GM19455 (cell line): ENCODE results near the gene MAB21L1.

ENCODE experiments used
- ATAC-seq: cut with Tn5 transposase; IDR thresholded peaks from one replicate; pipeline ENCODE4 v1.9.1; 2021; ENCODE audit not compliant: unreplicated experiment

MAB21L1 gene

DNA sequence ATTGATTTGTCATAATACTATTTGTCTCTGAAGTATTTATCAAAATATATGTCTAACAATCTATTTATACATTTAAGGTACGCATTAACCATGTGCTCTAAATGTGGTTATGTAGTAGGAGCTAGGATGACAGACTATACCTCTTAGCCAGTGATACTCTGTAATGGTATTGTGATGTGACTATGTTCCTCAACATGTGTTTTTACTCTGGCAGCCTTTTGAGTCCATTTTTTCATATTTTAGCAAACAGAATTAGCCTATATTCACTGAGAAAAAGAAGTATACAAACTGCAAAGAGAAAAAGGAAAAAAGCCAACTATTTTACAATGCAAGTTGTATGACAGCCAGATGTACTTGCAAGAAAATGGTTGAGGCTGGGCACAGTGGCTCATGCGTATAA lies 26.7 kb downstream of the MAB21L1 start:
- ATAC-seq: no peak

DNA sequence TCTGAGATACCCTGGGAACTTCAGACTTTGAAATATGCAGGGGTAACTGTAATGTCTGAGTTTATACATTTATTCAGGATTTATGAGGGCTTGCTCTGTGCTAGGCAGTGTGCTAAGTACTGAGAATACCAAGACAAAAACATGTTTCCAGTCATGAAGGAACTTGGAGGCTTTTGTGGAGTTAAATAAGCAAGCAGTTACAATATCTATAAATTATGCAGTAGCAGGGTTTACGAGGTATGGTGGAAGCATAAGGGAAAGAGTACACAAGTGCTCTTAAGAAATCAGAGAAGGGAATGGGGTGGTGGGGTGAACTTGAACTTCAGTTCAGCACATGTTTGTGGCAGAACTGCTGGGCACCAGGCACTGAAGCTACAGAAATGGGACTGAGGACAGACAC lies 28.0 kb downstream of the MAB21L1 start:
- no peak for ATAC-seq
